ENCODE measurements around the gene NEURL1B.

Gene NEURL1B

DNA sequence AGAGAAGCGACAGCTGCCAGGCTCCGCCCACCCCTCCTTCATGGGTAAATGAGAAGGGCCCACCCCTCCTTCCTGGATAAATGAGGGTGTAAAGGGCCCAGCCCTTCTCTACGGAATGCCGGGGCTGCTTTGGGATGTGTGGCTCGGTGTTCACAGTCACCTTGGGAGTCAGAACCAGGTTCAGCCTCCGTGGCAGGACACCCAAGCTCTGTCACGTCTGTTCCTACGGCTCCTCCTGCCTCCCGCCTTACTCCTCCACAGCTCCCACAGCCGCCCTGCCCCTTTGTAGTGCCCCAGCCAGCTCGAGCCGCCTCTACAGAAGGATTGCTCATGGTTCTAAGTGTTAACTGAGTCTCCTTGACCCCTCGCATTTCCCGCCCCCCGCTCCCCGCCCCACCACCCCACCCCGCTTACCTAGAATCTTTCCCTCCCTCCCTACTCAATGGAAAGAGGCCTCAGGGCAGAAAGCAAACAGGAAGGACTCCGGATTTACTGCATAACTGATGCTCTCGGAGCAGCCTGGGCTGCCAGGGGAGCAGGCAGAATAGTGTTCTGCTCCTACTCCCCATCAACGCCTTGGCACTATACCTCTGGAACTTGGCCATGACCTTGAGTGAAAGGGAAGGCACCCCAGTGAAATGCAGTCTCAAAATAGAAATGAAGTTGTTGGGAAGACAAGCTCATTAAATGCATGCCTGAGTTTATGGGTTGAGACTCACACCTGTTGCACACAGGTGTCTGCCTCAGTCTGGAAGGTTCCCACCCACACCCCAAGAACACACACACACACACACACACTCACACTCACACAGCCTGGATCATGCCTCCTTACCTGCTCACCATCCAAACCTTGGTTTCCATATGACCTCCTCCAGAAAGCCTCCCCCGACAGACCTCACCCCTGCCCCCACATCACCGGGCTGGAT lies 59.6 kb downstream of the NEURL1B start:
- H3K4me3 ChIP-seq (replicated peaks; ENCODE audit: low read depth, low read length) = no peak overlapping the region

GRCh38 chr5:172701291-172701656 lies 60.2 kb downstream of the NEURL1B start:
- DNase-seq (ENCODE audit: low read depth) = no peak
- no peak overlapping the region for H3K4me3 ChIP-seq (replicated peaks; ENCODE audit: low read depth, low read length)
- TF ChIP-seq, protein P1, sequence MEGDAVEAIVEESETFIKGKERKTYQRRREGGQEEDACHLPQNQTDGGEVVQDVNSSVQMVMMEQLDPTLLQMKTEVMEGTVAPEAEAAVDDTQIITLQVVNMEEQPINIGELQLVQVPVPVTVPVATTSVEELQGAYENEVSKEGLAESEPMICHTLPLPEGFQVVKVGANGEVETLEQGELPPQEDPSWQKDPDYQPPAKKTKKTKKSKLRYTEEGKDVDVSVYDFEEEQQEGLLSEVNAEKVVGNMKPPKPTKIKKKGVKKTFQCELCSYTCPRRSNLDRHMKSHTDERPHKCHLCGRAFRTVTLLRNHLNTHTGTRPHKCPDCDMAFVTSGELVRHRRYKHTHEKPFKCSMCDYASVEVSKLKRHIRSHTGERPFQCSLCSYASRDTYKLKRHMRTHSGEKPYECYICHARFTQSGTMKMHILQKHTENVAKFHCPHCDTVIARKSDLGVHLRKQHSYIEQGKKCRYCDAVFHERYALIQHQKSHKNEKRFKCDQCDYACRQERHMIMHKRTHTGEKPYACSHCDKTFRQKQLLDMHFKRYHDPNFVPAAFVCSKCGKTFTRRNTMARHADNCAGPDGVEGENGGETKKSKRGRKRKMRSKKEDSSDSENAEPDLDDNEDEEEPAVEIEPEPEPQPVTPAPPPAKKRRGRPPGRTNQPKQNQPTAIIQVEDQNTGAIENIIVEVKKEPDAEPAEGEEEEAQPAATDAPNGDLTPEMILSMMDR (IDR thresholded peaks at IDR 0.05; ENCODE audit: low read length, missing control alignments) = no peak

More for the DNA sequence above, 59.6 kb downstream of the NEURL1B start:
- no peak for DNase-seq (ENCODE audit: low read depth)
- TF ChIP-seq, protein P1 (IDR thresholded peaks at IDR 0.05; ENCODE audit: low read length, missing control alignments) = no peak

DNA sequence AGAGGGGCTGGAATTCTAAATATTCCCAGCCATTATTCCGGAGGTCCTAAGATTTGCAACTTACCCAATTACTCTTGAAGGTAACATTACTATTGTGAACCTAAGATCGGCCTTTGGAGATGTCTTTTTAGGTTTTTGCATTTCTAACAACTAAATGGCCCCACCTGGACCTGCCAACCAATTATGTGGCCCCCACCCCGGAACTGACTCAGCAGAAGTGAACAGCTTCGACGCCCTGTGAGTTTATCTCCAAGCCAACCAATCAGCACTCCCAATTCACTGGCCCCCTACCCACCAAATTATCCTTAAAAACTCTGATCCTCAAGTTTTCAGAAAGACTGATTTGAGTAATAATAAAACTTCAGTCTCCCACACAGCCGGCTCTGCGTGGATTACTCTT lies 62.9 kb downstream of the NEURL1B start:
- no peak overlapping the region for H3K4me3 ChIP-seq (replicated peaks; ENCODE audit: low read depth, low read length)
- TF ChIP-seq, protein P1 (IDR thresholded peaks at IDR 0.05; ENCODE audit: low read length, missing control alignments) = no peak
- no peak for DNase-seq (ENCODE audit: low read depth)

- DNase-seq (ENCODE audit: low read depth) = no peak
- no peak overlapping the region for H3K4me3 ChIP-seq (replicated peaks; ENCODE audit: low read depth, low read length)
- TF ChIP-seq, protein P1 (IDR thresholded peaks at IDR 0.05; ENCODE audit: low read length, missing control alignments) = no peak
Measured at GRCh38 chr5:172705576-172706084, 64.6 kb downstream of the NEURL1B start.

DNA sequence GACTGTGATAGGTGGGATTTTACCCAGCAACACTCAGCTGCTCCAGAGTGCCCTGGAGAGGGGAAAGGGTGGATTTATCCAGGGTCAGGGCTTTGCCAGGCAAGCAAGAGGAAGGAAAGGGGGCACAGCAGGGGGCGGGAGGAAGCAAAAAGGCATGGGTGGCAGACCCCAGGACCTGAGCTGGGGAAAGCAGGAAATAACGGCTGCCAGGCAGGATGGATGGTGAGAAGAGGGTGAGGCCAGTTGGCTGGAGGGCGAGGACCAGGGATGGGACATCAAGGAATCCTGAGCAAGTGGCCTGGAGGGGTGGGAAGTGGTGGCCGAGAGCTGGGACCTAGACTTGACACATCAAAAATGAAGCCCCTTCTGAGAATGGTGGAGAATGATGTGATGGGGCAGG lies 65.7 kb downstream of the NEURL1B start:
- no peak for DNase-seq (ENCODE audit: low read depth)
- TF ChIP-seq, protein P1 (IDR thresholded peaks at IDR 0.05; ENCODE audit: low read length, missing control alignments) = no peak
- no peak overlapping the region for H3K4me3 ChIP-seq (replicated peaks; ENCODE audit: low read depth, low read length)

- TF ChIP-seq, protein P1 (IDR thresholded peaks at IDR 0.05; ENCODE audit: low read length, missing control alignments) = peak; percentile 59
- no peak overlapping the region for H3K4me3 ChIP-seq (replicated peaks; ENCODE audit: low read depth, low read length)
- peak; percentile 79 for DNase-seq (ENCODE audit: low read depth)
Measured at GRCh38 chr5:172707285-172708182, 66.5 kb downstream of the NEURL1B start.

Measured in fibroblast of pulmonary artery (primary cell).